SW 1271 (cell line): Measurements from ENCODE around the gene ARHGAP8.

ENCODE experiments used
- DNase-seq, 2 experiments: peaks; one replicate each; lab custom pipeline; 2025; lab: John Stamatoyannopoulos, UW

The ARHGAP8 gene

DNA sequence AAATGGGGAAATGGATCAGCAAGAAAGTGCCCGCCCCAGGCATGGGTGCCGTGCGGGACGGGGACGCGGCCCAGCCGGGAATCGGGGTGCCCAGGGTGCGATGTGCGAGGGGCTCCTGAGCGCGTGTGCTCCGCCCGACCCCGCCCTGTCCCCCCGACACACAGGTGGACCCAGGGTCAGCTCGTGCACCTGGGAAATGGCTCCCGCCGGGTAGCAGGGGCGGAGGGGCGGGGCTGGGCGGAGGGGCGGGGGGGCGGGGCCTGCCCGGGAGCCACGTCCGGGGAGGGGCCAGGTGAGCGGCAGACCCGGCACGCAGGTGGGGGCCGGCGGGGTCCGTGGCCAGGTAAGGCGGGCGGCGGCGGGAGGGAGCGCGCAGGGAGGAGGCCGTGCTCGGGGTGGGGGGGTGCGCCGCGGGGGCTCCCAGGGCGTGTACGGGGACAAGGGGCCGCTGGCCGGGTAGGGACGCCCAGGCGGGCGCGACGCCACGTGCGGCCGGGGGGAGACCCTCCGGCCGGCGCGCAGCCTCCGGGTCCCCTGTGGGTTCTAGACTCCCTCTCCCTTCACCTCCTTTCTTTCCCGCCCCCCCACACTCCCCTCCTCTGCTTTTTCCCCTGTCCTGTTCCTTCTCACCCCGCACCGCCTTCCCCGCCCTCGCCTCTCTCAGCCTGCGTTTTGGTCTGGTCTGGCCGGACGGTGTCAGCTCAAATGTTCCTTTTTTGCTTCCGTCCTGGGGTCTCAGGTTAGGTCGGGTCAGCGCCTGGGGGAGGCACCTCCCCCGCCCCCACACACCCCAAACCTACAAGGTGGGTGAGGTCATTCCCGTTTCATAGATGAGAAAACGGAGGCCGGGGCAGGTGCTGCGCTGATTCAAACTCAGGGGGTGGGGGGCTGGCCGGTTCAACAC is at the start of gene ARHGAP8:
Gene ARHGAP8, plus strand, starts transcription at position 291 of the 904 bp plus-strand sequence. CDS start 33,953 bp downstream, outside the sequence.
- no peak for DNase-seq

DNA sequence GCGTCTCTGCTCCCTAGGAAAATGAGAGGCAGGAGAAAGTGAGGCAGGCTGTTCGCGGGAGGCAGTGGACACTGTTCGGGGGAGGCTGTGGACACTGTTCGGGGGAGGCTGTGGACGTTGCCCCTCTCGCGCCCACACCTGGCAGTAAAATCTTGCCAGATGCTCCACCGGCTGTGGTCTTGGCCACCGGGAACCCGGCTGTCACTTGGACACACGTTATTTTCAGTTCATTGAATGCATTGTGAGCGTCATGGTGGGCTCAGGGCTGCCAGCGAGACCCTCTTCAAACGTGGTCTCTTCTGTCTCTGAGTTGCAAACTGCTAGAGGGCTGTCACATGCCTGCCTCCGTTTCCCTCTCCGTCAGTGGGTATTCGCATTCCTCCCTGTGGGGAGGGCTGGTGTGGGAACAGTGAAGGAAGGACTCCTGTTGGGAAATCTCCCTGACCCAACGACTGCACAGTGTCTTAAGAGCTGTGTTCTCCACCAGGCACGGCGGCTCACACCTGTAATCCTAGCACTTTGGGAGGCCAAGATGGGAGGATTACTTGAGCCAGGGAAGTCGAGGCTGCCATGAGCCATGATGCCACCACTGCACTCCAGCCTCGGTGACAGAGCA is 49.0 kb upstream of the ARHGAP8 start:
- no peak for DNase-seq

DNA sequence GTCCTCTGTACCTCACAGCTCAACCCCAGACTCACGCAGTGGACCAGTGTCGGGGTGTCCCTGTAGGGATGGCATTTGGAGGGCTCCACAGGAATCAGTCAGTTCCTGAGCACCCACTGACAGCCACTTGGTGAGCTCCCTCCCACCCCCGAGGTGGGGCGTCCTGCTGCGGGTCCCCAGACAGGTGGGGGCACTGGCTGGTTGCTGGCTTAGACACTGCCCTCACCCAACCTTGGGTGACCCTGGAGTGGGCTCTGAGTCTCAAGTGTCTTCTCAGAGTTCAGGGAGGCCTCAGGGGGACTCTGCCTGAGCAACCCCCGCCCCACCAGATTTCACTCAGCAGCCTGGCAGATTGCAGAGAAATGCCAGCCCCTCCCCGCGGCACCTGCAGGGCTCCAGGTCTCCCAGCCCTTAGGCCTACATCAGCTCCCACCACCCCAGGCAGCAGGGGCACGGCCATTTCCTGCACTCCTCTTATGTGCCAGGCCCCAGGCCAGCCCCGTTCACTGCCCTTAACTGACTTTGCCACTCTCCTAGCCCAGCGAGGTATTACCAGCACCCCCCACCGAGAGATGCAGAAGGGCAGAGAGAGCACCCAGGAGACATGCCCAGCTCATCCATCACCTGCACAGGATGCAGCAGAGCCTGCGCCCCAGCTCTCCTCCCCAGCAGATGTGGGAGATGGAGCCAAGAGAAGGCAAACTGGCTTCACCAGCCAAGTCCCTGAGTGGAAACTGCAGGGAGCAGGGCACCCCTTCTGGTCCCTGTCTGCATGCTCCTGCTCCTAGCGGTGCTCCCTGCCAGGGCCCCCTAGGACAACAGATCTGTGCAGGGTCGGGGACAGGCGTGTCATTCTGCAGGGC is 48.0 kb upstream of the ARHGAP8 start:
- DNase-seq, result no peak

DNA sequence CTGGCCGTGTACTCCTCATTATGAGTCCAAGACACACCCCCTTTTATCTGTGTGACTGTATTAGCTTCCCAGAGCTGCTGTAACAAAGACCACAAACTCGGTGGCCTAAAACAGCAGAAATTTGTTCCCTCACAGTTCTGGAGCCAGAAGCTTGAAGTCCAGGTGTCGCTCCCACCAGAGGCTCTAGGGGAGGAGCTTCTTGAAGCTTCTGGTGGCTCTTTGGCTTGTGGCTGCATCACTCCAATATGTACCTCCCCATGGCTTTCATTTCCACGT is 47.4 kb upstream of the ARHGAP8 start:
- DNase-seq, result no peak

DNA sequence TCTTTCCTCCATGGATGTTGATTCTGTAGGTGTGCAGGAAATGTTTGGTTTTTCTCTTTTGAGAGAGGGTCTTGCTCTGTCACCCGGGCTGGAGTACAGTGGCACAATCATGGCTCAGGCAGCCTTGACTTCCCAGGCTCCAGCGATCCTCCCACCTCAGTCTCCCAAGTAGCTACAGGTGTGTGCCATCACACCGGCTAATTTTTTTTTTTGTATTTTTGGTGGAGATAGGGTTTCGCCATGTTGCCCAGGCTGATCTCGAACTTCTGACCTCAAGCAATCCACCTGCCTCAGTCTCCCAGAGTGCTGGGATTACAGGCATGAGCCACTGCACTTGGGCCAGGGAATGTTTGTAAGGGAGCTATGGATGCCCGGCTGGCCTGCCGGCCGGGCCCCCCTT is 45.9 kb upstream of the ARHGAP8 start:
- DNase-seq, result no peak

DNA sequence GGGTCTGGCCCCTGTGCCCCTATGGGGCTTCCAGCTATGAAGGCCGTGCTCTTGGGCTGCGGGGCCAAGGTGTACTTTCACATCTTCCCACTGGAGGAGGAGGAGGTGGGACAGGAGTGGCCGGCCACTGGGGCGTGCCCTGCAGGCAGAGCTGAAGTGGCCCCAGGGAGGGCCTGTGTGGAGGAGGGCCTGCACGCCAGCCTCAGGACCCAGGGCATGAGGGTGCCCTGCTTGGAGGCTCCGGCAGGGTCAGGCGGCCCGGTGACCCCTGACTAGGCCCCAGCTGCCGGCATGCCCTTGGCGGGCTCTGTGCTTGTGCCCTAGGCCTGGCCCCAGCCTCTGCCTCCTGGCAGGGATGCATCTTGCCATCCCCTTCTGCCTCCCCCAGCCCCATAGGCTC is 45.2 kb upstream of the ARHGAP8 start:
- DNase-seq, result no peak

DNA sequence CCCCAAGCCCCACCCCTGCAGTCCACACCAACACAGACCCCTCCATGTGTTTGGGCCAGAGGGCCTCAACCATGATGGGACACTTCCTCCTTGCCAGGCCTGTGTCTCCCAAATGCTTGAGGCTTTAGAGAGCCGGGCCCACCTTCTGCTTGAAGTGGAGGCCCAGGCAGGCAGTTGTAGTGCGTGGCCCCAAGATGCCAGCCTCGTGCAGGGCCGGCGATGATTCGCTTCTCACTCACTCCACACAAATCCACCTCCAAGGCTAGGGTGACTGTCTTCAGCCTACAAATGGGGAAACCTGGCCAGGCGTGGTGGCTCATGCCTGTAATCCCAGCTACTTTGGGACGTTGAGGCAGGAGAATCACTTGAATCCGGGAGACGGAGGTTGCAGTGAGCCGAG is 44.6 kb upstream of the ARHGAP8 start:
- DNase-seq, result no peak

DNA sequence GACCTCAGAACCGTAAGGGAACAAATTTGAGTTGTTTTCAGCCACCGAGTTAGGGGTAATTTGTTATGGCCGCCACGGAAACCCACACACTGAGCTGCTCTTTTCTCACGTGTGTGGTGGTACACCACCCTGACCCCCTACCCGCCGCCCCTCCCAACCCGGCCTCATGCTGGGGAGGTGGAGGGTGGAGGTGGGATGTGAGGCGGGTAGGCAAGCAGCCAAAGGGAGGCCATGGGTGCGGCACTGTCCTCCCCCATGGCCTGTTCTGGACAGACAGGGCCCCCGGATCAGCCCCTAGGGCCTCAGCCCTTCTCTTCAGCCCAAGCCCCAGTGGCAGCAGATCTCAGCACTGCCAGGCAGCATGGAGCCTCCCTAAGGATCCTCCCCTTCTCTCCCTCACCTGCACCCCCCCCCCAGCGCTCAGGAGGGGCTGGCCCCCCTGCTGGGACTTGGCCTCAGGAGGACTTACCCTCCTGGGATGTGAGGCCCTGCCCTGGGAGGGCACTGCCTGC is 42.4 kb upstream of the ARHGAP8 start:
- no peak for DNase-seq

DNA sequence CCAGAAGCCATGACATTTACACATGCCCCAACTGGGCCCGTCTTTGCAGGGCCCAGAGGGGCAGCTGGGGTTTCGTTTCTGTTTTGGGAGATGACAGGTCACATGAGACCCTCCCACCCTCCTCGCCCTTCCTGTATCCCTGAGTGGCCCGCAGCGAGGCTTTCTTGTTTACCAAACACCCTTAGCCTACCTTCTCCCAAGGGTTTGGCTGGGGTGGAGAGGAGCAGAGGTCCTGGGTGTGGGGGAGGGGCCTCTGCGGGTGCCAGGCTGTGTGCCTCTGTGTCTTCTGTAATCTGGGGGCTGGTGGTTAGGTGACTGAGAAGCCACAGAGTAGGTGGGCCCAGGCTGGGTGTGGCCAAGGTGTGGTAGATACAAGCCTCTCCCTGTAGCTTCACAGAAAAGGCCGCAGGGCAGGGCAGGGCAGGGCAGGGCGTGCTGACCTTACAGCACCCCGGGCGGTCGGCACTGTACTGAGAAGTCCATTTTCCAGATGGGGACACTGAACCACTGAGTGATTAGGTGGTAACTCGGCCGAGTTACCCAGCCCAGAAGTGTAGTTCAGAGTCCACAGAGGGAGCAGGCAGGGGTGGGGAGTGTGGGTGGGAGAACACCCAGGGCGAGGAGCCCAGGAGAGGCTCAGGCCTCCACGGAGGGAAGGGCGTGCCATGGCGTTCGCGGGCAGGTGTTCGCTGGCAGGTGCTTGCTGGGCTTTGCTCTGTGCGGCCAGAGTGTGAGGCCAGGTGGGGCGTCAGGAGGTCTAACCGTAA is 41.7 kb upstream of the ARHGAP8 start:
- DNase-seq, result no peak

DNA sequence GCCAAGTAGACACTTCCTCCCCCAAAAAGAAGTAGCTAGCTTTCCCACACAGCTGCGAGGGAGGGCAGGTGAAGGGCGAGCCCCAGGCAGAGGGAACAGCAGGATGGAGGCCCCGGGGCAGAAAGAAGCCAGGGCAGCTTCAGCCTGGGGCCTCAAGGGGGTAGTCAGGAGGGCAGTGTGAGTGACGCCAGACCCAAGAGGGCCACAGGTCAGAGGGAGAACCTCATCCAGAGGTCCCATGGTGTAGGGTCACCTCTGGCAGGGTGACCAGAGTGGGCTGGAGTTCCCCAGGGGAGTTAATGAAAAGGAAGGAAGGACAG is 41.2 kb upstream of the ARHGAP8 start:
- DNase-seq, result no peak

DNA sequence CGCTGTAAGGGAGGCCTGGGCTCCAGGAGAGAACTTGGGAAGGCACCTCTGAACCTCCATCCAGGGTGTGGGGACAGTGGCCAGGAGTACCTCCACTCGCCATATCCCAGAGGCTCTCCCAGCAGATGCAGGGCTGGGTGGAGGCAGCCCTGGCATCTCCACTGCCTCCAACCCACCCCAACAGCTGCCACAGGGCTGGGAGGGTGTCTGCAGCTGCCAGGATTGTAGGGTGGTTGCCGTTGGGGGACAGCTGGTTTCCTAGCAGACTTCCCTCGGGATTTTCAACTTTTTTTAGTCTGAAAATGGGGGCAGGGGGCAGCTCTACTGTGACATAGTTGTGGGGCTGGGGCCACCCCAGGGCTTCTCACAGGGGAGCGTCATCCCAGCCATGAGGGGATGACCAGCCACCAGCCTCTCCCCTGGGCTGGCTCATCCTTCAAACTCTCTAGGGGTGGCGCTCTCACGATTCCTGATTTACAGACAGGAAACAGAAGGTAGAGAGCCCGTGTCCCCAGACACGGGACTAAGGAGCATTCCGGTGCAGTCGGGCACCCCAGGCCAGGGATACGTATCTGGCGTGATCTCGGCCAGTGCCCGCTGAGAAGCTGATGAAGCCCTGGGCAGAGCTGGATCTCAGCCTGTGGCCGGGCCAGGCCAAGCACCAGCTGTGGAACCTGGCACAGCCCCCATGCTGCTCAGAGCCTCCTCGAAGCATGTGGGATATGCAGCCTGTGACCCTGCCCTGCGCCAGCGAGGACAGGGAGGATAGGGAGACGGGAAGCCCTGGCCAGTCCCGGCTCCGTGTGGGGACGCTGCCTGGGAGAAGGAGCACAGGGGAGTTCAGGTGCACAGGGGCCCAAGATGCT is 40.5 kb upstream of the ARHGAP8 start:
- DNase-seq, result no peak

DNA sequence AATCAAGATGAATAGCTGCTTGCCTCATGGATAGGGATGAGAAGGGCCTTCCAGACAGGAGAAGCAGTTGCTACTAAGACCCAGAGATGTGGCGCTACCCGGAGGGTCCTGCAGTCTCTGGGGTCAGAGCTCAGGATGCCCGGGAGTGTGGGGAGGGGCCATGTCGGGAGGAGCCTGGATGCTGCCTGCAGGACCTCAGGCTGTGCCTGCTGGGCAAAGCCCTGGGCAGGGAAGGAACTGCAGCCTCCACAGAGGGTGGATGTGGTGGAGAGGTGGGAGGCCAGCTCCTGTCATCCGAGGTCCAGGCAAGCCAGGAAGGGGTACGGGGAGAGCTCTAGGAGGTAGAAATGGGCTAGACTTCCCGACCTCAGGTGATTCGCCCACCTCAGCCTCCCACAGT is 39.4 kb upstream of the ARHGAP8 start:
- no peak for DNase-seq

DNA sequence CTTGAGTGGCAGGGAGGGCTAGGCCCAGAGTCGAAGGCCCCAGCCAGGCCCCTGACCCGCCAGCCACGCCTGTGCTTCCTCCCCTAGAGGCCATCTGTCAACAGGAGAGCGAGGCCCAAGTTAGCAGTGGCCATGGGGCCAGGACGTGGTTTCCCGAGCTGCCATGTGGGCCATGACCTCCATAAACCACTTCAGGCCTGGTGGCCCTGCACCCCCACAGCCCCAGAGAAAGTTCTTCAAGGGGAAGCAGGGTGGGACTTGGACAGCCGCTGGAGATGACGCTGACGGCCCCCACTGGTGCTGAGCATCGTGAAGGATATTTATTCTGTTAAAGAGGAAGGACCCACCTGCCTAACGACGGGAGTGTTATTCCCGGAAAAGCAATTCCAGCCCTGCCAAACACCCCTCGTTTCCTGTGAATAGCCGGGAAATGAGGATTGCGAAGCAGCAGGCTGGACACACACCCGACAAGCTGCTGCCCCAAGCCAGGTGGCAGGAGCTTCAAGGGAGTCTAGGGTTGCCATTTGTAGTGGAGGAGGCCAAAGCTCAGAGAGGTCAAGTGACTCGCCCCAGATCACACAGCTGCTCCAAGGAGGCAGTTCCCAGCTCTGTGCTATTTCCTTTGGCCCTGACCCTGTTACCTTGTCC is 37.5 kb upstream of the ARHGAP8 start:
- no peak for DNase-seq

DNA sequence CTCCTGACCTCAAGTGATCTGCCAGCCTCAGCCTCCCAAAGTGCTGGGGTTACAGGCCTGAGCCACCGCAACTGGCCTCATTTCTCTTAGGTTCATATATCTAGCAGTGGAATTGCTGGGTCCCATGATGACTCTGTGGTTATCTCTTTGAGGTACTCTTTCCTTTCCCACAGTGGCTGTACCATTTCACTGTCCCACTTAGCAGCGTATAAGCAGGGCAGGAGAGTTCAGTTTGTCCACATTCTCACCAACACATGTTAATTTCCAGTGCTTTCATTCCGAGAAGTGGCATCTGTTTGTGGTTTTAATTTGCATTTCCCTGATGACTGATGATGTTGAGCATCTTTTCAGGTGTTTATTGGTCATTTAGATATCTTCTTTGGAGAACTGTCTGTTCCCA is 34.0 kb upstream of the ARHGAP8 start:
- DNase-seq, result no peak

DNA sequence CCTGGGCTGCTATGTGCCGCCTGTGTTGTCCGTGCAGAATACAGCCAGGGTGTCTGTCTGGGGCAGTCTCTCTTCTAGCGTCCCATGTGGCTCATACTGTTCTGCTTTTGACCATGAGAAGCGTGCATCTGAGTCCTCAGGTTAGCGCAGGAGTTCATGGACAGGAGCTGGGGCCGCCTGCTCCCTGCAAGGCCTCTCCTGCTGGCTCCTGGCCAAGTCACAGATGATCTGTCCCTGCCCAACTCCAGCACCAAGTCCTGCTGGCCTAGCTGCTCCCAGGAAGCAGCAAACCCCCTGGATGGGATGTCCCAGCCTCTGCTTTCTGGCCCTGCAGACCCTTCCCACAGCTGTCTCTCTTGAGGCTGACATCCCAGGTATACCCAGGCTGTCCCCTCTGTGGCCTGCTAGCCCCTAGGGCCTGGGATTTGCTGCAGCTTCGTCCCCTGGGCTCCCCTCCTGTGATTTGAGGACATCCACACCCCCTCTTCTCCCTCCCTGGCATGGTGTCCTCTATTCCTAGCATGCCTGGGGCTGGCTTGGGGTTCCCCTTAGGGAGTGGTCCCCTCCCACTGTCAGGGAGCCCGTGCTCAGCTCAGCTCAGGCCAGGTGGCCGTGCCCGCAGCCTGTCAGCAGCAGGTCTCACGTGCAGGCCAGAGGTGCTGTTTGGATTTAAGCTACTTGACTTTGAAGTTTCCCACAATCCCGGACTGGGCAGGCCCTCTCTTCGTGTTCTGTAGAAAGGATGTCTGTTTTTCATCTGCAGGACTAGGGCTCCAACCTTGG is 32.6 kb upstream of the ARHGAP8 start:
- DNase-seq, result no peak

DNA sequence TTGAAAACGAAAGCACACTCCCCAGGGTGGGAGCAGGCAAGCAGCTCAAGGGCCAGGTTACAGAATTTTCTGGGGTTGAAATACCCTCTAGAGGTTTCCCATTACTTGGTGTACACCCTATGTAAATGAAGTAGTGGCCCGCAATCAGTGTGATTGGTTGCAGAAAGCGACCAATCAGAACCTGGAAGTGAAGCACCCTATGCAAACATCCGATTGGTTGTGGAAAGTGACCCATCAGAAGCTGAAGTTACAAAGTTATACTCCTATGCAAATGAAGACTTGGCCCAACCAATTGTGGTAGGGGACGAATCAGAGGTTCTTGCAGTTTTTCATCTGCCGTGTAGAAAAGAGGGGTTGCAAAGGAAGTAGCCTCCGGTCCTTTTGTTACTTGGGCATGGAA is 31.2 kb upstream of the ARHGAP8 start:
- DNase-seq, result no peak

DNA sequence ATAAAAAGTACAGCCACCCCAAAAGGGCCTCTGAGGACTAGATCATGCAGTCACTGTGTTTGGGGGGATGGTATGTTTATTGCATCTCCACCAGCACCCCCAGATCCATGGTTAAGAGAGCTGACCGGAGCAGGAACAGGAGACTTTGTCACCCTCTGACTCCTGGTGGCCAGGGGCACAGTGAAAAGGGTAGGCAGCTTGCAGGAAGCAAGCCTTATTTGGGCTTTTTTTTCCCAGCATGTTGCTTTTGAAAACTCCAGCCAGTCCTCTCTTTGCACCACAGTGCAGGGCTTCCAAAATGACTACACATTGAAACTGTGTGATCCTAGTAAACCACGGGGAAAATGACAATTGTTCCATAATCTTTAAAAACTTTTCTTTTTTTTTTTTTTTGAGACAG is 29.8 kb upstream of the ARHGAP8 start:
- no peak for DNase-seq

DNA sequence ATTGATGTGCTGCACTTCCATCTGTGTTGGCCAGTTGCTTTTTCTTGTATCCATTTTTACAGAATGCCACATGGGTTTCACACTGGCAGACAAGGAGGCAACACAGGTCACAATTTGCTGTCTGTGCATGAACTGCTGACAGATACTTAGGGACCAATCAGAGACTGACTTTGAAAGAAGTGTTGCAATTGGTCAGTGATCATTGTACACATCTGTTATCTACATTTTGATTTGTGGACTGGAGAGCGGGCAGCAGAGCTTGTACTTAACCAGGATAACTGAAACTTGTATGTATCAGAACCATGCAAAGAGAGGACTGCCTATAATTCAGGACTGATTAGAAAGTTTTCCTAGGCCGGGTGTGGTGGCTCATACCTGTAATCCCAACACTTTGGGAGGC is 28.6 kb upstream of the ARHGAP8 start:
- DNase-seq, result no peak

DNA sequence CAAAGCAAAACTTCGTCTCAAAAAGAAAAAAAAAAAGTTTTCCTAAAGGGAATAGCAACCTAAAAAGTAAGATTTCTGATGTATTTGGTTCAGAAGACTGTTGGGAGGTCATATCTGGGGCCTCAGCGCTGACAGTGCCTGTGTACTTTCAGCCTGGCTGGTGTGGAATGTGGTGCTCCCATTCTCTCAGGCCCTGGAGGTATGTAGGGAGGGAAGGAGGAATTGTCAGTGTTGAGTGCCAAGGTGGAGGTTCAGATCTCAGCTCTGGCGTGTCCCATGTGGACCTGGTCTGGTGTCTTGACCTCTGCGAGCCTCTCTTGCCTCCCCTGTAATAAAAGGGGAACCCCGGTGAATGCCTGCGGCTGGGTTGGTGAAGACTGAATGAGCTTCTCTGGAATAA is 28.0 kb upstream of the ARHGAP8 start:
- DNase-seq, result no peak

DNA sequence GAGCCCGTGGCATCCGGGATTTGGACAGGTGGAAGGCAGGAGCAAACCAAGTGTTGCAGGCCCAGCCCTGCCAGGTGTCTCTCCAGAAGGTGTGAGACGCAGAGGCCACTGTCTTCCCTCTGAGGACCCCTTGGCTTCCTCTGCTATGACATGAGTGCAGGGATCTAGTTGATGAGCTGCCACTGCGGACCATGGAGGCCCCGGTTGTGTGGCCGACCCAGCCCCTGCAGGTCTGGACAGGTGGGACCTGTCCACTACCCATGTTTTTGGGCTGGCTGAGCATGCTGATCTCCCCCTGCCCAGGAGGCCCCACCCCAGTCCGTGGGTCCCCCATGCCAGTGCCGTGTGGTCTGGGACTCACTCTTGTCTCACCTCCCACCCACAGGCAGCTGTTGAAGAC is 27.5 kb upstream of the ARHGAP8 start:
- DNase-seq, result no peak
